Measurements from ENCODE around the gene SDCCAG8.

Gene SDCCAG8

GRCh38 chr1:243374412-243374811 lies 118.6 kb downstream of the SDCCAG8 start:
- no peak for DNase-seq (ENCODE audit: low spot score)
- in situ Hi-C loops (cut with MboI; ENCODE audit: low sequenced_read_pairs, unreplicated experiment): no loop called here
- no peak for TF ChIP-seq CTCF (IDR thresholded peaks at IDR 0.05; ENCODE audit: borderline replicate concordance, control extremely low read depth, extremely low read depth, insufficient read depth, missing control alignments)

- in situ Hi-C loops (cut with MboI; ENCODE audit: low sequenced_read_pairs, unreplicated experiment): no loop called here
- DNase-seq (ENCODE audit: low spot score): no peak
- no peak for TF ChIP-seq CTCF (IDR thresholded peaks at IDR 0.05; ENCODE audit: borderline replicate concordance, control extremely low read depth, extremely low read depth, insufficient read depth, missing control alignments)
These were observed 119.8 kb downstream of the SDCCAG8 start for GRCh38 chr1:243375596-243375995.

- DNase-seq (ENCODE audit: low spot score): no peak
- TF ChIP-seq CTCF (IDR thresholded peaks at IDR 0.05; ENCODE audit: borderline replicate concordance, control extremely low read depth, extremely low read depth, insufficient read depth, missing control alignments): no peak
- in situ Hi-C loops (cut with MboI; ENCODE audit: low sequenced_read_pairs, unreplicated experiment): no loop called here
These were observed 122.8 kb downstream of the SDCCAG8 start for GRCh38 chr1:243378669-243379068.

- no peak for TF ChIP-seq CTCF (IDR thresholded peaks at IDR 0.05; ENCODE audit: borderline replicate concordance, control extremely low read depth, extremely low read depth, insufficient read depth, missing control alignments)
- in situ Hi-C loops (cut with MboI; ENCODE audit: low sequenced_read_pairs, unreplicated experiment): no loop called here
- no peak for DNase-seq (ENCODE audit: low spot score)
These were observed 123.4 kb downstream of the SDCCAG8 start for GRCh38 chr1:243379208-243379607.

- in situ Hi-C loops (cut with MboI; ENCODE audit: low sequenced_read_pairs, unreplicated experiment): no loop called here
- DNase-seq (ENCODE audit: low spot score): no peak
- no peak for TF ChIP-seq CTCF (IDR thresholded peaks at IDR 0.05; ENCODE audit: borderline replicate concordance, control extremely low read depth, extremely low read depth, insufficient read depth, missing control alignments)
These were observed 123.9 kb downstream of the SDCCAG8 start for GRCh38 chr1:243379706-243380105.

GRCh38 chr1:243388276-243388675 lies 132.4 kb downstream of the SDCCAG8 start:
- no peak for DNase-seq (ENCODE audit: low spot score)
- no peak for TF ChIP-seq CTCF (IDR thresholded peaks at IDR 0.05; ENCODE audit: borderline replicate concordance, control extremely low read depth, extremely low read depth, insufficient read depth, missing control alignments)
- in situ Hi-C loops (cut with MboI; ENCODE audit: low sequenced_read_pairs, unreplicated experiment): no loop called here

Data from GM13976 (cell line).